ENCODE measurements around the gene FHOD3.
"Not testable (repeated sequence)": the region's sequence is repeated elsewhere in the genome, so short reads cannot be mapped to it uniquely, and the experiment has no call there.

FHOD3 gene

GRCh38 chr18:36761186-36761698 lies 463.7 kb downstream of the FHOD3 start:
- H3K36me3 ChIP-seq (ENCODE audit: insufficient read depth, low read length) = peaks cover 3% of the 10 kb centered on the region; the same call in 1 of the 2 replicates
- WGBS = 91% methylated on average over 12 of the region's 12 CpGs

GRCh38 chr18:36762074-36762473 lies 464.6 kb downstream of the FHOD3 start:
- WGBS = 97% methylated on average over 2 of the region's 2 CpGs
- no peaks in the 10 kb centered on the region for H3K9me3 ChIP-seq (ENCODE audit: insufficient read depth, low read depth, low read length)
- H3K27me3 ChIP-seq (ENCODE audit: insufficient read depth, low read length) = no peaks in the 10 kb centered on the region
- no peaks in the 10 kb centered on the region for H3K4me1 ChIP-seq (ENCODE audit: insufficient read depth, low read length)
- H3K27ac ChIP-seq (ENCODE audit: low read depth, low read length) = no peak overlapping the region
- no peak overlapping the region for H3K9ac ChIP-seq (ENCODE audit: low read depth, low read length)
- H3K36me3 ChIP-seq (ENCODE audit: insufficient read depth, low read length) = peaks cover 3% of the 10 kb centered on the region; the same call in 1 of the 2 replicates
- no peak overlapping the region for H3K4me3 ChIP-seq (ENCODE audit: low read length)

More at GRCh38 chr18:36761186-36761698, 463.7 kb downstream of the FHOD3 start:
- H3K27ac ChIP-seq (ENCODE audit: low read depth, low read length) = no peak overlapping the region
- H3K9ac ChIP-seq (ENCODE audit: low read depth, low read length) = no peak overlapping the region
- H3K9me3 ChIP-seq (ENCODE audit: insufficient read depth, low read depth, low read length) = no peaks in the 10 kb centered on the region
- H3K27me3 ChIP-seq (ENCODE audit: insufficient read depth, low read length) = no peaks in the 10 kb centered on the region
- H3K4me1 ChIP-seq (ENCODE audit: insufficient read depth, low read length) = no peaks in the 10 kb centered on the region
- no peak overlapping the region for H3K4me3 ChIP-seq (ENCODE audit: low read length)

GRCh38 chr18:36762965-36763364 lies 465.5 kb downstream of the FHOD3 start:
- no CpG with 5 or more reads among the region's 26 CpGs for WGBS
- H3K9ac ChIP-seq (ENCODE audit: low read depth, low read length); H3K27ac ChIP-seq (ENCODE audit: low read depth, low read length); H3K4me3 ChIP-seq (ENCODE audit: low read length); H3K9me3 ChIP-seq (ENCODE audit: insufficient read depth, low read depth, low read length); H3K27me3 ChIP-seq (ENCODE audit: insufficient read depth, low read length); H3K4me1 ChIP-seq (ENCODE audit: insufficient read depth, low read length); H3K36me3 ChIP-seq (ENCODE audit: insufficient read depth, low read length): not testable (repeated sequence)

- Histone ChIP-seq H3K27me3 (ENCODE audit: insufficient read depth, low read length) (no peaks in the 10 kb centered on the region), H3K9me3 (ENCODE audit: insufficient read depth, low read depth, low read length) (no peaks in the 10 kb centered on the region), H3K36me3 (ENCODE audit: insufficient read depth, low read length) (peaks cover 3% of the 10 kb centered on the region; the same call in 1 of the 2 replicates), H3K27ac (ENCODE audit: low read depth, low read length) (no peak overlapping the region), H3K4me1 (ENCODE audit: insufficient read depth, low read length) (peaks cover 3% of the 10 kb centered on the region; the same call in 1 of the 2 replicates), H3K4me3 (ENCODE audit: low read length) (no peak overlapping the region), H3K9ac (ENCODE audit: low read depth, low read length) (no peak overlapping the region)
- WGBS = 100% methylated on average over 2 of the region's 3 CpGs
These were observed 469.3 kb downstream of the FHOD3 start for GRCh38 chr18:36766836-36767235.

GRCh38 chr18:36769172-36769571 lies 471.7 kb downstream of the FHOD3 start:
- H3K9ac ChIP-seq (ENCODE audit: low read depth, low read length) = no peak overlapping the region
- no peaks in the 10 kb centered on the region for H3K9me3 ChIP-seq (ENCODE audit: insufficient read depth, low read depth, low read length)
- no peak overlapping the region for H3K27ac ChIP-seq (ENCODE audit: low read depth, low read length)
- no peaks in the 10 kb centered on the region for H3K36me3 ChIP-seq (ENCODE audit: insufficient read depth, low read length)
- H3K4me3 ChIP-seq (ENCODE audit: low read length) = no peak overlapping the region
- 93% methylated on average over 10 of the region's 10 CpGs for WGBS
- peaks cover 3% of the 10 kb centered on the region; the same call in 1 of the 2 replicates for H3K4me1 ChIP-seq (ENCODE audit: insufficient read depth, low read length)
- no peaks in the 10 kb centered on the region for H3K27me3 ChIP-seq (ENCODE audit: insufficient read depth, low read length)

- H3K4me1 ChIP-seq (ENCODE audit: insufficient read depth, low read length) = peaks cover 3% of the 10 kb centered on the region; the same call in 1 of the 2 replicates
- no peaks in the 10 kb centered on the region for H3K27me3 ChIP-seq (ENCODE audit: insufficient read depth, low read length)
- 71% methylated on average over 6 of the region's 6 CpGs for WGBS
- no peak overlapping the region for H3K4me3 ChIP-seq (ENCODE audit: low read length)
- no peaks in the 10 kb centered on the region for H3K36me3 ChIP-seq (ENCODE audit: insufficient read depth, low read length)
- H3K9me3 ChIP-seq (ENCODE audit: insufficient read depth, low read depth, low read length) = no peaks in the 10 kb centered on the region
- no peak overlapping the region for H3K9ac ChIP-seq (ENCODE audit: low read depth, low read length)
- no peak overlapping the region for H3K27ac ChIP-seq (ENCODE audit: low read depth, low read length)
These were observed 472.2 kb downstream of the FHOD3 start for GRCh38 chr18:36769611-36770314.

GRCh38 chr18:36770315-36770946 lies 472.9 kb downstream of the FHOD3 start:
- Histone ChIP-seq H3K36me3 (ENCODE audit: insufficient read depth, low read length) (no peaks in the 10 kb centered on the region), H3K27me3 (ENCODE audit: insufficient read depth, low read length) (no peaks in the 10 kb centered on the region), H3K9me3 (ENCODE audit: insufficient read depth, low read depth, low read length) (no peaks in the 10 kb centered on the region), H3K4me1 (ENCODE audit: insufficient read depth, low read length) (peaks cover 3% of the 10 kb centered on the region; the same call in 1 of the 2 replicates), H3K27ac (ENCODE audit: low read depth, low read length) (no peak overlapping the region), H3K4me3 (ENCODE audit: low read length) (no peak overlapping the region), H3K9ac (ENCODE audit: low read depth, low read length) (no peak overlapping the region)
- 97% methylated on average over 3 of the region's 3 CpGs for WGBS

GRCh38 chr18:36771245-36771644 lies 473.7 kb downstream of the FHOD3 start:
- H3K9ac ChIP-seq (ENCODE audit: low read depth, low read length) = no peak overlapping the region
- no peaks in the 10 kb centered on the region for H3K36me3 ChIP-seq (ENCODE audit: insufficient read depth, low read length)
- WGBS = 89% methylated on average over 4 of the region's 4 CpGs
- H3K9me3 ChIP-seq (ENCODE audit: insufficient read depth, low read depth, low read length) = no peaks in the 10 kb centered on the region
- H3K27ac ChIP-seq (ENCODE audit: low read depth, low read length) = no peak overlapping the region
- H3K27me3 ChIP-seq (ENCODE audit: insufficient read depth, low read length) = no peaks in the 10 kb centered on the region
- peaks cover 3% of the 10 kb centered on the region; the same call in 1 of the 2 replicates for H3K4me1 ChIP-seq (ENCODE audit: insufficient read depth, low read length)
- no peak overlapping the region for H3K4me3 ChIP-seq (ENCODE audit: low read length)

- 91% methylated on average over 4 of the region's 4 CpGs for WGBS
- no peak overlapping the region for H3K4me3 ChIP-seq (ENCODE audit: low read length)
- H3K9me3 ChIP-seq (ENCODE audit: insufficient read depth, low read depth, low read length) = no peaks in the 10 kb centered on the region
- H3K27me3 ChIP-seq (ENCODE audit: insufficient read depth, low read length) = no peaks in the 10 kb centered on the region
- H3K4me1 ChIP-seq (ENCODE audit: insufficient read depth, low read length) = peaks cover 3% of the 10 kb centered on the region; the same call in 1 of the 2 replicates
- no peak overlapping the region for H3K9ac ChIP-seq (ENCODE audit: low read depth, low read length)
- H3K36me3 ChIP-seq (ENCODE audit: insufficient read depth, low read length) = no peaks in the 10 kb centered on the region
- no peak overlapping the region for H3K27ac ChIP-seq (ENCODE audit: low read depth, low read length)
These were observed 474.8 kb downstream of the FHOD3 start for GRCh38 chr18:36772241-36772723.

- WGBS = 95% methylated on average over 4 of the region's 4 CpGs
These were observed 477.9 kb downstream of the FHOD3 start for GRCh38 chr18:36775396-36775795.

GRCh38 chr18:36776650-36777049 lies 479.1 kb downstream of the FHOD3 start:
- no peaks in the 10 kb centered on the region for H3K36me3 ChIP-seq (ENCODE audit: insufficient read depth, low read length)
- no peak overlapping the region for H3K27ac ChIP-seq (ENCODE audit: low read depth, low read length)
- H3K4me3 ChIP-seq (ENCODE audit: low read length) = no peak overlapping the region
- WGBS = 95% methylated on average over 5 of the region's 5 CpGs
- H3K9ac ChIP-seq (ENCODE audit: low read depth, low read length) = no peak overlapping the region
- no peaks in the 10 kb centered on the region for H3K9me3 ChIP-seq (ENCODE audit: insufficient read depth, low read depth, low read length)
- no peaks in the 10 kb centered on the region for H3K4me1 ChIP-seq (ENCODE audit: insufficient read depth, low read length)
- H3K27me3 ChIP-seq (ENCODE audit: insufficient read depth, low read length) = no peaks in the 10 kb centered on the region

More at GRCh38 chr18:36775396-36775795, 477.9 kb downstream of the FHOD3 start:
- H3K9ac ChIP-seq (ENCODE audit: low read depth, low read length) = no peak overlapping the region
- no peaks in the 10 kb centered on the region for H3K9me3 ChIP-seq (ENCODE audit: insufficient read depth, low read depth, low read length)
- H3K4me3 ChIP-seq (ENCODE audit: low read length) = no peak overlapping the region
- no peak overlapping the region for H3K27ac ChIP-seq (ENCODE audit: low read depth, low read length)
- H3K27me3 ChIP-seq (ENCODE audit: insufficient read depth, low read length) = no peaks in the 10 kb centered on the region
- peaks cover 3% of the 10 kb centered on the region; the same call in 1 of the 2 replicates for H3K4me1 ChIP-seq (ENCODE audit: insufficient read depth, low read length)
- no peaks in the 10 kb centered on the region for H3K36me3 ChIP-seq (ENCODE audit: insufficient read depth, low read length)

Data from HUES64 (cell line).